ENCODE results near the gene OR5B17. TPM values are rescaled to one million over a fixed set of nuclear protein-coding genes. Genes with fewer than 3 reads are reported as not detected.

Gene OR5B17
- total and polyA plus RNA-seq, 9 of the 15 experiments (the other 6 are each of a cell fraction or from before 2014, with no cell fraction given) = not detected

- 0% methylated on average over 2 of the region's 2 CpGs for WGBS (ENCODE audit: insufficient coverage, low coverage, missing lambda C conversion rate)
- Histone ChIP-seq H3K36me3 (ENCODE audit: control insufficient read depth, insufficient read depth, low read length) (no peaks in the 10 kb centered on the region), H3K79me2 (ENCODE audit: control insufficient read depth, insufficient read depth, low read length) (no peaks in the 10 kb centered on the region), H3K27me3 (ENCODE audit: control insufficient read depth in 2 of 2, insufficient read depth in 2 of 2, low read length in 2 of 2) (no peaks in the 10 kb centered on the region), H3K4me1 (replicated peaks in 1 of 2; ENCODE audit: control insufficient read depth in 2 of 2, insufficient read depth in 2 of 2, low read length in 2 of 2) (no peaks in the 10 kb centered on the region), H3K9ac (ENCODE audit: insufficient read depth in 1 of 2, low read depth in 2 of 2, low read length in 2 of 2) (no peak overlapping the region), H3K4me3 (no peak overlapping the region), H3K9me1 (ENCODE audit: control insufficient read depth, insufficient read depth, low read length) (no peaks in the 10 kb centered on the region), H3K4me2 (ENCODE audit: insufficient read depth, low read length) (no peak overlapping the region), H3K27ac (ENCODE audit: extremely low read depth, low read depth, low read length) (no peak overlapping the region), H3K9me3 (replicated peaks; ENCODE audit: control insufficient read depth, insufficient read depth, low read depth, low read length) (no peaks in the 10 kb centered on the region), H4K20me1 (replicated peaks; ENCODE audit: control insufficient read depth, insufficient read depth, low read length) (no peaks in the 10 kb centered on the region), H2AFZ (ENCODE audit: low read depth, low read length) (no peak overlapping the region)
- POLR2A ChIA-PET = no interaction called here
- CTCF ChIA-PET (ENCODE audit: low intra/inter-chr PET ratio) = no interaction called here
- no peak for TF ChIP-seq DACH1 (IDR thresholded peaks at IDR 0.05; ENCODE audit: partially characterized antibody)
- no peak for TF ChIP-seq ZNF431 (CRISPR knock-in tag; IDR thresholded peaks at IDR 0.05)
- TF ChIP-seq ZC3H11A (IDR thresholded peaks at IDR 0.05; ENCODE audit: low read depth, low read length) = no peak
- TF ChIP-seq ZNF407 (IDR thresholded peaks at IDR 0.05; ENCODE audit: low read depth) = no peak
- TF ChIP-seq SFPQ (IDR thresholded peaks at IDR 0.05; ENCODE audit: low read depth, low read length) = no peak
- TF ChIP-seq TCFL5 (CRISPR knock-in tag; conservative IDR thresholded peaks at IDR 0.05) = no peak
- TF ChIP-seq ZNF280B (CRISPR knock-in tag; IDR thresholded peaks at IDR 0.05) = no peak
- ATAC-seq (no peak), DNase-seq (ENCODE audit: extremely low read depth in 1 of 4, low spot score in 3 of 4) (no peak), FAIRE-seq (no peak)
- intact Hi-C loops (cut with micrococcal nuclease) (no loop called here), in situ Hi-C loops (cut with MboI) (no loop called here)
- BruUV-seq (replicated peaks) = no TSS peak
Observed at GRCh38 chr11:58395581-58395980, 36.7 kb upstream of the OR5B17 start.

Measured in K562 (cell line).